C4-2B (cell line): Measurements from ENCODE around the gene TJP1.

ENCODE experiments used
- ZFX ChIP-seq: fragments of 450-650 bp; IDR thresholded peaks from 2 replicates; pipeline ENCODE4 v1.6.1; 2017
- TF ChIP-seq, protein P1 (sequence below): fragments of 450-650 bp; conservative IDR thresholded peaks from 2 replicates; pipeline ENCODE4 v1.5.1; 2017; ENCODE audit warnings: mild to moderate bottlenecking

DNA sequence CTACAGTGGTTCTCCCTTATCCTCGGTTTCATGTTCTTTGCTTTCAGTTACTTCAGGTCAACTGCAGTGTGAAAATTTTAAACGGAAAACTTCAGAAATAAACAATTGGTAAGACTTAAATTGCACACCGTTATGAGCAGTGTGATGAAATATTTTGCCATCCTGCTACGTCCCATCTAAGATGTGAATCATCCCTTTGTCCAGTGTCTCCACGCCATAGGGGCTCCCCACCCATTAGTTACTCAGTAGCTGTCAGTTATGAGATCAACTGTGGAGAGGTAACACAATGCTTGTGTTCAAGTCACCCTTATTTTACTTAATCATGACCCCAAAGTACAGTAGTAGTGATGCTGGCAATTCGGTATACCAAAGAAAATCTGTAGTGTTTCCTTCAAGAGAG is 47.4 kb downstream of the TJP1 start:
- TF ChIP-seq, protein P1, sequence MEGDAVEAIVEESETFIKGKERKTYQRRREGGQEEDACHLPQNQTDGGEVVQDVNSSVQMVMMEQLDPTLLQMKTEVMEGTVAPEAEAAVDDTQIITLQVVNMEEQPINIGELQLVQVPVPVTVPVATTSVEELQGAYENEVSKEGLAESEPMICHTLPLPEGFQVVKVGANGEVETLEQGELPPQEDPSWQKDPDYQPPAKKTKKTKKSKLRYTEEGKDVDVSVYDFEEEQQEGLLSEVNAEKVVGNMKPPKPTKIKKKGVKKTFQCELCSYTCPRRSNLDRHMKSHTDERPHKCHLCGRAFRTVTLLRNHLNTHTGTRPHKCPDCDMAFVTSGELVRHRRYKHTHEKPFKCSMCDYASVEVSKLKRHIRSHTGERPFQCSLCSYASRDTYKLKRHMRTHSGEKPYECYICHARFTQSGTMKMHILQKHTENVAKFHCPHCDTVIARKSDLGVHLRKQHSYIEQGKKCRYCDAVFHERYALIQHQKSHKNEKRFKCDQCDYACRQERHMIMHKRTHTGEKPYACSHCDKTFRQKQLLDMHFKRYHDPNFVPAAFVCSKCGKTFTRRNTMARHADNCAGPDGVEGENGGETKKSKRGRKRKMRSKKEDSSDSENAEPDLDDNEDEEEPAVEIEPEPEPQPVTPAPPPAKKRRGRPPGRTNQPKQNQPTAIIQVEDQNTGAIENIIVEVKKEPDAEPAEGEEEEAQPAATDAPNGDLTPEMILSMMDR: no peak
- TF ChIP-seq ZFX: no peak
